Measurements from ENCODE around the gene USP43.

DNA sequence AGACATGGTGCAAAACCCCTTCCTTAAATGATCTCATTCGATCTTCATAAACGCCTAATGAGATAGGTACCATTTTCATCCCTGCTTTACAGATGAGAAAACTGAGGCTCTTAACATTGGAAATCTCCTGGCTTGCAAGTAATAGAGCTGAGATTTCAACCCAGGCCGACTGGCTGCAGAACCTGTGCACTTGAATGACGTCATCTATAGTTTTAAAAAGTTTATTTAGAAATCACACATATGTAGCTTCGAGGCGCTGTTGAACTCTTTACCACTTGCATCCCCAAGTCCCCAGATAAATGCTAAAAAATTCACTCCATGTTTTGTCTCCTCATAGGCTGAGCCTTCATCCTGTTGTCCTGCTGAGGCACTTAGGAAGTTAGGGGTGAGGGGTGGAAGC, 38.9 kb upstream of the USP43 start:
- TF ChIP-seq, protein P1, sequence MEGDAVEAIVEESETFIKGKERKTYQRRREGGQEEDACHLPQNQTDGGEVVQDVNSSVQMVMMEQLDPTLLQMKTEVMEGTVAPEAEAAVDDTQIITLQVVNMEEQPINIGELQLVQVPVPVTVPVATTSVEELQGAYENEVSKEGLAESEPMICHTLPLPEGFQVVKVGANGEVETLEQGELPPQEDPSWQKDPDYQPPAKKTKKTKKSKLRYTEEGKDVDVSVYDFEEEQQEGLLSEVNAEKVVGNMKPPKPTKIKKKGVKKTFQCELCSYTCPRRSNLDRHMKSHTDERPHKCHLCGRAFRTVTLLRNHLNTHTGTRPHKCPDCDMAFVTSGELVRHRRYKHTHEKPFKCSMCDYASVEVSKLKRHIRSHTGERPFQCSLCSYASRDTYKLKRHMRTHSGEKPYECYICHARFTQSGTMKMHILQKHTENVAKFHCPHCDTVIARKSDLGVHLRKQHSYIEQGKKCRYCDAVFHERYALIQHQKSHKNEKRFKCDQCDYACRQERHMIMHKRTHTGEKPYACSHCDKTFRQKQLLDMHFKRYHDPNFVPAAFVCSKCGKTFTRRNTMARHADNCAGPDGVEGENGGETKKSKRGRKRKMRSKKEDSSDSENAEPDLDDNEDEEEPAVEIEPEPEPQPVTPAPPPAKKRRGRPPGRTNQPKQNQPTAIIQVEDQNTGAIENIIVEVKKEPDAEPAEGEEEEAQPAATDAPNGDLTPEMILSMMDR (IDR thresholded peaks at IDR 0.05): no peak
- TF ChIP-seq POLR2A (IDR thresholded peaks at IDR 0.05): no peak
